Esophagus squamous epithelium (tissue), 4 donors: Measurements from ENCODE around the gene RPRM.

Source experiments
- POLR2A ChIP-seq, 4 donors: fragments of 450-650 bp; IDR thresholded peaks; one replicate each; pipeline ENCODE4 v1.6.1; 2017; ENCODE audit warnings: antibody characterized with exemption in 4 of 4, mild to moderate bottlenecking in 4 of 4, moderate library complexity in 3 of 4
- TF ChIP-seq, protein P1 (sequence below), 6 experiments: fragments of 450-650 bp in 4 of 6; fragments of 200-600 bp in 2 of 6; sonication (generic) in 2 of 6; IDR thresholded peaks; one replicate each; pipeline ENCODE4 v1.5.1; 2016 to 2019; ENCODE audit warnings: antibody characterized with exemption in 6 of 6, mild to moderate bottlenecking in 4 of 6, moderate library complexity in 4 of 6

- TF ChIP-seq, protein P1, sequence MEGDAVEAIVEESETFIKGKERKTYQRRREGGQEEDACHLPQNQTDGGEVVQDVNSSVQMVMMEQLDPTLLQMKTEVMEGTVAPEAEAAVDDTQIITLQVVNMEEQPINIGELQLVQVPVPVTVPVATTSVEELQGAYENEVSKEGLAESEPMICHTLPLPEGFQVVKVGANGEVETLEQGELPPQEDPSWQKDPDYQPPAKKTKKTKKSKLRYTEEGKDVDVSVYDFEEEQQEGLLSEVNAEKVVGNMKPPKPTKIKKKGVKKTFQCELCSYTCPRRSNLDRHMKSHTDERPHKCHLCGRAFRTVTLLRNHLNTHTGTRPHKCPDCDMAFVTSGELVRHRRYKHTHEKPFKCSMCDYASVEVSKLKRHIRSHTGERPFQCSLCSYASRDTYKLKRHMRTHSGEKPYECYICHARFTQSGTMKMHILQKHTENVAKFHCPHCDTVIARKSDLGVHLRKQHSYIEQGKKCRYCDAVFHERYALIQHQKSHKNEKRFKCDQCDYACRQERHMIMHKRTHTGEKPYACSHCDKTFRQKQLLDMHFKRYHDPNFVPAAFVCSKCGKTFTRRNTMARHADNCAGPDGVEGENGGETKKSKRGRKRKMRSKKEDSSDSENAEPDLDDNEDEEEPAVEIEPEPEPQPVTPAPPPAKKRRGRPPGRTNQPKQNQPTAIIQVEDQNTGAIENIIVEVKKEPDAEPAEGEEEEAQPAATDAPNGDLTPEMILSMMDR (IDR thresholded peaks at IDR 0.05), result peak in 2 of 6 experiments; percentile 8 to 15
- no peak for TF ChIP-seq POLR2A (IDR thresholded peaks at IDR 0.05)
These were observed 1.5 kb downstream of the RPRM start for GRCh38 chr2:153476816-153477635.
